Caco-2 (cell line): Measurements from ENCODE around the gene WBP1L. TPM values are rescaled to one million over a fixed set of nuclear protein-coding genes. Genes with fewer than 3 reads are reported as not detected.

Source experiments
- BruUV-seq: library from RNA; stranded (reverse); fragments of 400-500 nt; replicated peaks from 2 replicates; lab custom pipeline; 2021; lab: Mats Ljungman, UMichigan
- CTCF ChIA-PET: fragments of 300-600 bp; sonication (Branson Sonifier 250); formaldehyde crosslinking; loops from one replicate; lab custom pipeline; 2022; ENCODE audit warnings: antibody characterized with exemption; lab: Charles Lee
- POLR2A ChIA-PET: fragments of 300-600 bp; sonication (Branson Sonifier 250); formaldehyde crosslinking; loops from one replicate; lab custom pipeline; 2022; ENCODE audit warnings: antibody characterized with exemption; lab: Charles Lee
- DNase-seq, 2 experiments: peaks; one replicate each; pipeline versions ENCODE4 v3.0.0 to v3.0.0-alpha.2; 2020 to 2022
- H3K27me3 ChIP-seq: replicated peaks from 2 replicates; pipeline ENCODE4 v1.6.0; 2011; ENCODE audit warnings: low read length; ENCODE audit not compliant: control insufficient read depth, insufficient read depth
- H3K36me3 ChIP-seq: 2 replicates; pipeline ENCODE4 v1.5.1; 2011; ENCODE audit warnings: low read length; ENCODE audit not compliant: control insufficient read depth, insufficient read depth
- H3K4me1 ChIP-seq: fragments of 250-450 bp; sonication (Bioruptor Pico); 2 replicates; pipeline ENCODE4 v1.5.1; 2020; ENCODE audit warnings: mild to moderate bottlenecking
- H3K4me3 ChIP-seq: 2 replicates; pipeline ENCODE4 v1.5.1; 2011; ENCODE audit warnings: low read depth, mild to moderate bottlenecking, control low read depth, low read length
- H3K9me3 ChIP-seq: fragments of 250-450 bp; sonication (Bioruptor Pico); 2 replicates; pipeline ENCODE4 v1.5.1; 2020; ENCODE audit warnings: mild to moderate bottlenecking, moderate library complexity
- H3K27ac Mint-ChIP-seq: one replicate; pipeline ENCODE4 v1.8.0; 2022; ENCODE audit warnings: mixed read lengths; ENCODE audit not compliant: unreplicated experiment
- H3K27me3 Mint-ChIP-seq: one replicate; pipeline ENCODE4 v1.8.0; 2022; ENCODE audit warnings: mixed read lengths; ENCODE audit not compliant: insufficient read depth, unreplicated experiment
- H3K36me3 Mint-ChIP-seq: one replicate; pipeline ENCODE4 v1.8.0; 2022; ENCODE audit warnings: mild to moderate bottlenecking, mixed read lengths; ENCODE audit not compliant: insufficient read depth, unreplicated experiment
- H3K4me1 Mint-ChIP-seq: one replicate; pipeline ENCODE4 v1.8.0; 2022; ENCODE audit warnings: low read depth, mixed read lengths; ENCODE audit not compliant: unreplicated experiment
- H3K4me3 Mint-ChIP-seq: one replicate; pipeline ENCODE4 v1.8.0; 2022; ENCODE audit warnings: mild to moderate bottlenecking, moderate library complexity, mixed read lengths; ENCODE audit not compliant: unreplicated experiment
- H3K9me3 Mint-ChIP-seq: one replicate; pipeline ENCODE4 v1.8.0; 2022; ENCODE audit warnings: mixed read lengths; ENCODE audit not compliant: unreplicated experiment
- intact Hi-C: fragments of 100-400 bp; cut with micrococcal nuclease; formaldehyde crosslinking; loops from one replicate; pipeline ENCODE4 v1.10.0; 2022; ENCODE audit not compliant: unreplicated experiment
- total RNA-seq: library from RNA; stranded (reverse); gene quantifications from 2 replicates; pipeline ENCODE4 v1.2.3, GENCODE V29; 2022
- TF ChIP-seq, protein P1 (sequence below), 2 experiments: fragments of 200-600 bp in 1 of 2; IDR thresholded peaks; 1 replicate in 1 of 2; 2 replicates in 1 of 2; pipeline versions ENCODE4 v1.5.1 to v1.8.0; 2011 to 2022; ENCODE audit warnings: antibody characterized with exemption in 1 of 2, control low read depth in 1 of 2, inconsistent platforms in 1 of 2, low read depth in 1 of 2, low read length in 1 of 2, mild to moderate bottlenecking in 1 of 2, moderate library complexity in 1 of 2; ENCODE audit not compliant: insufficient read depth in 1 of 2, severe bottlenecking in 1 of 2, unreplicated experiment in 1 of 2

Gene WBP1L
- total RNA-seq, 1 experiment from 2014 or later, result 28.2 TPM

DNA sequence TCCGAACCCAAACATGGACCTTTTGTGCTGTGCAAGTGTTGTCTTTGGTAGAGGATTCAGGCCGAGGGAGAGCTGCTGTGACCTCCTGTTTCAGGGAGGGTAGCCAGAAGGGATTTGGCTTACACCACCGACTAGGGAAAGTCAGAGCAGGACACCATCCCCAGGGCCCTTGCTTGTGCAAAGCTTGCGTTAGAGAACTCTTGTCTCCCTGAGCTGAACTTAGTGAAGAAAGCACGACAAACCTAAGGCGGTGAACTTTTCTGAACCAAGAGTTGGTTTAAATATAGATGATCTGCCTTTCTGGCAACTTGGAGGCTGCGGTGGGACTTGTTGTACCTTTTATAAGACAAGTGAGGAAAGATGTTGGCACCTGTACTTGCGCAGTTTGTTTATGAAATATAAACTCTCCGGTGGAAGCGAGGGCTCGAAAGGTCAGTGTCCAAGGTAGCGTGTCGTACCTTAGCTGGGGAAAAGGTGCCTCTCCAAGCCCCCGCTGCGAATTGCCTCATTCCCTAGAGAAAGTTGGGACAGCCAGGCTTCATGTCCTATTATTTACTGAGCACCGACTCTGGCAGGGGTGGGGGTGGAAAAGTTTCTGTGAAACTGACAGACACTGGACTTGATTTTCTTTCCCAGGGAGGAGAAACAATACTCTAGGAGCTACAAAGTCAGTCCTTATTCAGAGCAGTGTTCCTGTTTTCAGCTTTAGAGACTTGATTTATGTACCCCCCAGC lies 31.6 kb downstream of the WBP1L start:
- H3K27me3 ChIP-seq, result no peaks in the 10 kb centered on the region
- intact Hi-C loops, result no loop called here
- Mint-ChIP-seq H3K27ac (peak overlapping the region; percentile 90), H3K36me3 (peaks cover 7% of the 10 kb centered on the region), H3K4me1 (peaks cover 45% of the 10 kb centered on the region), H3K9me3 (no peaks in the 10 kb centered on the region), H3K4me3 (peak overlapping the region; percentile 62), H3K27me3 (no peaks in the 10 kb centered on the region)
- no peaks in the 10 kb centered on the region for H3K36me3 ChIP-seq
- H3K4me3 ChIP-seq, result no peak overlapping the region
- TF ChIP-seq, protein P1, sequence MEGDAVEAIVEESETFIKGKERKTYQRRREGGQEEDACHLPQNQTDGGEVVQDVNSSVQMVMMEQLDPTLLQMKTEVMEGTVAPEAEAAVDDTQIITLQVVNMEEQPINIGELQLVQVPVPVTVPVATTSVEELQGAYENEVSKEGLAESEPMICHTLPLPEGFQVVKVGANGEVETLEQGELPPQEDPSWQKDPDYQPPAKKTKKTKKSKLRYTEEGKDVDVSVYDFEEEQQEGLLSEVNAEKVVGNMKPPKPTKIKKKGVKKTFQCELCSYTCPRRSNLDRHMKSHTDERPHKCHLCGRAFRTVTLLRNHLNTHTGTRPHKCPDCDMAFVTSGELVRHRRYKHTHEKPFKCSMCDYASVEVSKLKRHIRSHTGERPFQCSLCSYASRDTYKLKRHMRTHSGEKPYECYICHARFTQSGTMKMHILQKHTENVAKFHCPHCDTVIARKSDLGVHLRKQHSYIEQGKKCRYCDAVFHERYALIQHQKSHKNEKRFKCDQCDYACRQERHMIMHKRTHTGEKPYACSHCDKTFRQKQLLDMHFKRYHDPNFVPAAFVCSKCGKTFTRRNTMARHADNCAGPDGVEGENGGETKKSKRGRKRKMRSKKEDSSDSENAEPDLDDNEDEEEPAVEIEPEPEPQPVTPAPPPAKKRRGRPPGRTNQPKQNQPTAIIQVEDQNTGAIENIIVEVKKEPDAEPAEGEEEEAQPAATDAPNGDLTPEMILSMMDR (IDR thresholded peaks at IDR 0.05; ENCODE audit: insufficient read depth in 1 of 2, low read depth in 1 of 2, low read length in 1 of 2, severe bottlenecking in 1 of 2, unreplicated experiment in 1 of 2), result no peak
- ChIA-PET POLR2A (no interaction called here), CTCF (interaction anchor here (0.7 to 3.0 kb wide), 2 partner anchors 22 to 554 kb away, joined by 5 to 20 read pairs; no protein-coding TSS in a partner anchor)
- peaks cover 52% of the 10 kb centered on the region for H3K4me1 ChIP-seq
- no peaks in the 10 kb centered on the region for H3K9me3 ChIP-seq
- no TSS peak for BruUV-seq
- no peak for DNase-seq

DNA sequence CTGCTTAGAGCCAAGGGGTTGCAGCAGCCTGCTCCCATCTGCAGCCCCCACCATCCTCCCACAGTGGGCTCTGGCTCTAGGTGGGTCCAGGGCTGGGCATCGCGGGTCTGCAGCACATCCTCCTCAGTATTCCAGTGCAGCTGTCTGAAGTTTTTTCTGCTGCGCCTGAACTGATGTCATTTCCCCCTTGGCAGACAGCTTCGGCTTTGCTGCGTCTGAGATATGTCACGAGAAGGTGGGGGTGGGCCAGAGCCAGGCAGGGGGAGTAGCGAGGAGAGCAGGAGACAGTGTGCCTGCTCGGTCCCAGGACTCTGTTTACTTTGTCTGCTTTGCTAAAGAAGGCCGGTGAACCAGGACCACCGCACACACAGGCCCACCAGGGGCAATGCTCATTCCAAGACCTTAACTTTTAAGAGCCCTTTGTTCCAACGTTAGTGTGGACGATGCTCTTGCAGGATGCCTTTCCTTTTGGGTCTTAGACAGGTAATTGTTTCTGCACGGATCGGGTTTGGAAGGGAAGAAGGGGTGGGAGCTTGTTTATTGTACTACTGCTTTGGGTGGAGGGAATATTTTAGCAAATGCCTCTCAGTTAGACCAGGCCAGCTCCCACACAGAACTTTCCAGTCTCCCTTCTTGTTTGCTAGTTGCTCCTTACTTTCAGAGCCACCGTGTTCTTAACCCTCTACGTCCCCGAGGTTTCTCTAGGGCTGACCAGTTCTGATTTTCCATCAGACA lies 32.4 kb downstream of the WBP1L start:
- Histone ChIP-seq H3K4me3 (no peak overlapping the region), H3K9me3 (no peaks in the 10 kb centered on the region), H3K4me1 (peaks cover 51% of the 10 kb centered on the region), H3K36me3 (no peaks in the 10 kb centered on the region), H3K27me3 (no peaks in the 10 kb centered on the region)
- Mint-ChIP-seq H3K4me3 (peak overlapping the region; percentile 62), H3K4me1 (peaks cover 43% of the 10 kb centered on the region), H3K36me3 (peaks cover 7% of the 10 kb centered on the region), H3K27me3 (no peaks in the 10 kb centered on the region), H3K9me3 (no peaks in the 10 kb centered on the region), H3K27ac (peak overlapping the region; percentile 90)
- no TSS peak for BruUV-seq
- TF ChIP-seq, protein P1 (IDR thresholded peaks at IDR 0.05; ENCODE audit: insufficient read depth in 1 of 2, low read depth in 1 of 2, low read length in 1 of 2, severe bottlenecking in 1 of 2, unreplicated experiment in 1 of 2), result no peak
- peak in 1 of 2 experiments; percentile 45 for DNase-seq
- intact Hi-C loops, result loop anchor here (2.0 kb wide), 2 partner anchors 13 to 39 kb away; no protein-coding TSS in a partner anchor
- ChIA-PET POLR2A (no interaction called here), CTCF (interaction anchor here (1.2 to 3.0 kb wide), 3 partner anchors 11 to 59 kb away, joined by 3 to 20 read pairs (median 6); no protein-coding TSS in a partner anchor)

DNA sequence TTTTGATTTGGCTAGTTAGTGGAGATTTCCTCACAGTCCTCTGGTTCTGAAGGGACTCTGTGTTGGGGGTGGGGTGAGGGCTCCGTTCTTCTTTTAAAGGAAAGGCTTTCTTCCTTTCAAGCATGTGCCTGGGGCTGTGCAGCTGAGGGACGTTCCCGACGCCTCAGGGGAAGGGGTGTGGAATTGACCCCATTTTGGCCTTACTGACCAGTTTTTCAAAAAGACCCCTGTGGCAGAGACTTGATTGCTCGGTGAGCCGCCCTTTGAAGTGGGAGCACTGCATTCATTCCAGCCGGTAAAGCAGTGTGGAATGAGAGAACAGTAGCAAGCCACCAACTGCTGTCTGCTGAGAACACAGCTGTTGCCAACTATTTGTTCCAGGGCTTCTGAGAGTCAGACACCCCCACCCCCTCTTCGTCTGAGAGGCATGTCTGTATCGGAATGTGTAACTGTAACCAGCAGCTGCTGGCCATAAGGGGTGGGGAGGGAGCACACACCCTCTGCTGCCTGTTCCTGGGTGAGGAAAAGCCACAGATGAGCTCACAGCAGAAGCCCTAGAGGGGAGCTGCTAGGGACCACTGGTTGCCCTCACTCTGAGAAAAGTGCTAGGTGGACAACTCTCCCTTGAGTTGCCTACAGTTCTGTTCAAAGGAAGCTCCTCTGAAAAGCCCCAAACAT lies 33.2 kb downstream of the WBP1L start:
- Histone ChIP-seq H3K27me3 (no peaks in the 10 kb centered on the region), H3K36me3 (no peaks in the 10 kb centered on the region), H3K4me1 (peaks cover 54% of the 10 kb centered on the region), H3K4me3 (no peak overlapping the region), H3K9me3 (no peaks in the 10 kb centered on the region)
- H3K9me3 Mint-ChIP-seq, result no peaks in the 10 kb centered on the region
- peaks cover 43% of the 10 kb centered on the region for H3K4me1 Mint-ChIP-seq
- peak; percentile 82 to 89 for DNase-seq
- peak overlapping the region; percentile 90 for H3K27ac Mint-ChIP-seq
- POLR2A ChIA-PET, result interaction anchor here (0.7 to 1.1 kb wide), 3 partner anchors 12 to 63 kb away, joined by 3 to 8 read pairs (median 6); partner anchors contain the start of genes ARL3 and SFXN2
- peaks cover 7% of the 10 kb centered on the region for H3K36me3 Mint-ChIP-seq
- CTCF ChIA-PET, result interaction anchor here (0.6 to 3.0 kb wide), 6 partner anchors 12 to 140 kb away, joined by 3 to 20 read pairs (median 5); no protein-coding TSS in a partner anchor
- BruUV-seq, result no TSS peak
- H3K4me3 Mint-ChIP-seq, result peak overlapping the region; percentile 62
- intact Hi-C loops, result loop anchor here (1.0 to 2.0 kb wide), 3 partner anchors 14 to 38 kb away; no protein-coding TSS in a partner anchor
- no peaks in the 10 kb centered on the region for H3K27me3 Mint-ChIP-seq
- TF ChIP-seq, protein P1 (IDR thresholded peaks at IDR 0.05; ENCODE audit: insufficient read depth in 1 of 2, low read depth in 1 of 2, low read length in 1 of 2, severe bottlenecking in 1 of 2, unreplicated experiment in 1 of 2), result no peak
